Measurements from ENCODE around the gene PATL2.

PATL2 gene

DNA sequence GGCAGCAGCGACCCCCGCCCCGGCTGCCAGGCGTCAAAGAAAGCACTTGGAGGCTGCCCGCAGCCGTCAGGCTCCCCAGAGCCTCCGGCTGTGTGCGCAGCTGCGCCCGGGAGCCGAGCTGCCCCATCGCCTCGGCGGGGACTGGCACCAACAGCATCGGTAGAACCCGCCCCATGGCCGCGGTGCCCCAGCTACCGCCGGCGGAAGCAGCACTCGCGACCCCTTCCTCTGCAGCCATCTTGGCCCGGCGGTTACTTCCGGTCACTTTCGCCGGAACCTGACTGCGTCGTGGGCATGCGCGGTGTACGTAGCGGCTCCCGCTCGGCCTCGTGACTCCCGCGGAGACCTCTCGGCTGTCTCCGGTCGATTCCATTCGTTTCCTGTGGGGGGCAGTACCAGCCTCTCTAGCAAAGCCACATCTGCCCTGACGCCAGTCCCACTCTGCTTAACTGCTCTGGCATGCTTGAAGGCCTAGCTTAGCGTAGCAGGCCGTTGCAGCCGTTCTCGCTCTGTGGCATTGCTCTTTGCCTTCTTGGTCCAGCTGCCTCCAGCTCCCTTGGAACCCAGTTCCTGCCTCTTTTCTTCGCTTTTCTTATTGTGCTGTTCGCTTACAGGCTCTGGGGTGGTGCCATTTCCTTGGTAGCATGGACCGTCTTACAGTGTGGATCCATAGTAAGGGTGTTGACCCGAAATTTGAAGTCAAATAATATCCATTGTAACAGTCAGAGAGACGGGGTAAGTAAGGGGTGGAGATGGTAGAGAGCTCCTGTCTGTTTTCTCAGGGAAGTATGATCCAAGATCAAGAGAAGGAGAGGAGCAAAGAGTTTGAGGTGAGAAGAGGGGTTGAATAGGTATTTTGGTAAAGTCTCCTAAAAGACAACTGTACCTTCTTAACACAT lies 47.5 kb downstream of the PATL2 start, which contains the start of gene SPG11:
SPG11 (minus strand) TSS at position 253 of the 899 bp plus-strand sequence; CDS start at position 238, 15 bp downstream.
- peak; percentile 99 for DNase-seq (ENCODE audit: low read depth)
- H3K4me3 ChIP-seq (ENCODE audit: low read depth, low read length), result peak within 1 kb of the TSS; percentile 91
- TF ChIP-seq, protein P1, sequence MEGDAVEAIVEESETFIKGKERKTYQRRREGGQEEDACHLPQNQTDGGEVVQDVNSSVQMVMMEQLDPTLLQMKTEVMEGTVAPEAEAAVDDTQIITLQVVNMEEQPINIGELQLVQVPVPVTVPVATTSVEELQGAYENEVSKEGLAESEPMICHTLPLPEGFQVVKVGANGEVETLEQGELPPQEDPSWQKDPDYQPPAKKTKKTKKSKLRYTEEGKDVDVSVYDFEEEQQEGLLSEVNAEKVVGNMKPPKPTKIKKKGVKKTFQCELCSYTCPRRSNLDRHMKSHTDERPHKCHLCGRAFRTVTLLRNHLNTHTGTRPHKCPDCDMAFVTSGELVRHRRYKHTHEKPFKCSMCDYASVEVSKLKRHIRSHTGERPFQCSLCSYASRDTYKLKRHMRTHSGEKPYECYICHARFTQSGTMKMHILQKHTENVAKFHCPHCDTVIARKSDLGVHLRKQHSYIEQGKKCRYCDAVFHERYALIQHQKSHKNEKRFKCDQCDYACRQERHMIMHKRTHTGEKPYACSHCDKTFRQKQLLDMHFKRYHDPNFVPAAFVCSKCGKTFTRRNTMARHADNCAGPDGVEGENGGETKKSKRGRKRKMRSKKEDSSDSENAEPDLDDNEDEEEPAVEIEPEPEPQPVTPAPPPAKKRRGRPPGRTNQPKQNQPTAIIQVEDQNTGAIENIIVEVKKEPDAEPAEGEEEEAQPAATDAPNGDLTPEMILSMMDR (IDR thresholded peaks at IDR 0.05; ENCODE audit: insufficient read depth, low read depth, low read length, missing control alignments), result peak; percentile 90

DNA sequence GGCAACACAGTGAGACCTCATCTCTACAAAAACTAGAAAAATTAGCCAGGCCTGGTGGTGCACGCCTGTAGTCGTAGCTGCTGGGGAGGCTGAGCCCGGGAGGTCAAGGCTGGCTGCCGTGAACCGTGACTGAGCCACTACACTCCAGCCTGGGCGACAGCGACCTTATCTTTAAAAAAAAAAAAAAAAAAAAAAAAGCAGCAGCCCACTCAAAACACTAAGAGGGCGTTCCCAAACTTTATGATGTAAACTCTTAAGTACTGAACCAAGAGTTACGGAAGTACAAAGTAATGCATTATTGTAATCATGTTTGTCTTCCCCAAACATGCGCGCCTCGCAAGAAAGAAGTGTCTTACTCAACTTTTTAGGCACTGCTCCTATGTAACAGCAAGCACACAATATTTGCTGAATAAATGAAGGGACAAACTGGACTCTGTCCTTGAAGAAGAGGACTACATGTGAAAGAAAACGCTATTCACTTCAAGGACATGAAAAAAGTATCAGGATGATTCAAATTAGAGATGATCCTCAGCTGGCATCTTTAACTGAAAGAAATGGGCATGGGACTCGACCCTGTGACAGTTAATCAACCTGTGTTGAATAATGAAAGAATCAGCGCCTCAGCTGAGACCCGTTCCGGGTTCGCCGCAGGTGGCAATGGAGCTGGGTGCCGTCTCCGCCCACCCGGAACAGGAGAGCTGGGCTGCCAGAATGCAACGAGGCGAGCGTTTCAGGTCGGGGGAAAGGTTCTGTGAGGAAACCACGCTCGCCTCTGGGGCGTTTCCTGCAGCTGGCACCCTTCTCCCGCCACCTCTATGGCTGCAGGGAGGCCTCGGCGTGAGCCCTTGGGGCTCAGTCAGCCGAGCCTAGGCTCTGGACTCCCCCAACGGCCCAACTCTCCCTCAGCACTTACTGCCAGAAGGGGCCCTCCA lies 48.4 kb downstream of the PATL2 start:
- peak; percentile 94 for DNase-seq (ENCODE audit: low read depth)
- peak overlapping the region; percentile 91 for H3K4me3 ChIP-seq (ENCODE audit: low read depth, low read length)
- TF ChIP-seq, protein P1 (IDR thresholded peaks at IDR 0.05; ENCODE audit: insufficient read depth, low read depth, low read length, missing control alignments), result no peak

DNA sequence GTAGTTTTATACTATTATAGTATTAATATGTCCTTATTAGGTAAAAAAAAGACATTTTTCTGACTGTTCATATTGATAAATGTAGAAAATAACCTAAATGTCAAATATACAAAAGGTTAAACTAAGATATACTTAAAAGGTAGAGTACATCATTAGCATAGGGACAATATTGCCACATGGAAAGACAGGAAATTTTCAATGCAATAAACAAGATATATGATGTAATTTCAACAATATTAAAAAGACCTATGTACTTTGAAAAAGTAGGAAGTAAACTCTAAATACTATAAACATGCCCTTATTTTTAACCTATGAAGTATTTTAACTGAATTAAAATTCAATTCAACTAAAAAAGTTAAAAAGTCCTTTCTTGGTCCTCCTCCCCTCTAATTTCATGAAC lies 49.5 kb downstream of the PATL2 start:
- DNase-seq (ENCODE audit: low read depth), result no peak
- TF ChIP-seq, protein P1 (IDR thresholded peaks at IDR 0.05; ENCODE audit: insufficient read depth, low read depth, low read length, missing control alignments), result no peak
- peak overlapping the region; percentile 91 for H3K4me3 ChIP-seq (ENCODE audit: low read depth, low read length)

DNA sequence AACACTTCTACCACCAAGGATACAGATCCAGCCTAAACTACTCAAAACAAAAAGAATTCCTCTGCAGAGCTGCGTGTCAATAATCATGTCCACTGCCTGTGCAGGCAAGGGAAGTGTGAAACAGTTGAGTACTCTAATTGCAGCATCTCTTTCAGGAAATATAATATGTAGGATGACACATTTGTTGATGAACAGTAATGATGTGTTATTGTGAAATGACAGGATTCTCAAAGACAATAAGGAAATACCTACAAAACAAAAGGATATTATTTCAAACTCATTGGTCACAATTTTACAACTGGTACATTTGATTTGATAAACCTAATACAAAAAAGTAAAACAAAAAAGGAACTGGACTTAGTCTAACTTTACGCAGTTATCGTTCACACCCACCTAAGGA lies 52.1 kb downstream of the PATL2 start:
- TF ChIP-seq, protein P1 (IDR thresholded peaks at IDR 0.05; ENCODE audit: insufficient read depth, low read depth, low read length, missing control alignments), result no peak
- DNase-seq (ENCODE audit: low read depth), result no peak
- H3K4me3 ChIP-seq (ENCODE audit: low read depth, low read length), result no peak overlapping the region

DNA sequence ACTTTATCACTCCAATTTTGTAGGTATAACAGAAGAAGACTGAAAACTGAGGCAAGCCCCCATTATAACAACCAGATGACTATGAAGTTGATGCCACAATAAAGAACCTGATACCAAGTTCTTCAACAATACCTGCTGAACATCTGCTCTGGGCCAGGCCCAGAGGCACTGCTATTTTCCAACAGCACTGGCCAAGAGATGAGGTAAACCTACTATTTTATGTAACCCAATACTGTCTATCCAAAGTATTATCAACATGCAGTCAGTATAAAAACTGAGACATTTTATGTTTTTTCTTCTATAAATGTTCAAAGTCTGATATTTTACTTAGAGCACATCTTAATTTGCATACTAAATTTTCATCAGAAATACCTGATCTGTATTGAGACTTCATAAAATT lies 53.7 kb downstream of the PATL2 start:
- TF ChIP-seq, protein P1 (IDR thresholded peaks at IDR 0.05; ENCODE audit: insufficient read depth, low read depth, low read length, missing control alignments), result no peak
- H3K4me3 ChIP-seq (ENCODE audit: low read depth, low read length), result no peak overlapping the region
- no peak for DNase-seq (ENCODE audit: low read depth)

DNA sequence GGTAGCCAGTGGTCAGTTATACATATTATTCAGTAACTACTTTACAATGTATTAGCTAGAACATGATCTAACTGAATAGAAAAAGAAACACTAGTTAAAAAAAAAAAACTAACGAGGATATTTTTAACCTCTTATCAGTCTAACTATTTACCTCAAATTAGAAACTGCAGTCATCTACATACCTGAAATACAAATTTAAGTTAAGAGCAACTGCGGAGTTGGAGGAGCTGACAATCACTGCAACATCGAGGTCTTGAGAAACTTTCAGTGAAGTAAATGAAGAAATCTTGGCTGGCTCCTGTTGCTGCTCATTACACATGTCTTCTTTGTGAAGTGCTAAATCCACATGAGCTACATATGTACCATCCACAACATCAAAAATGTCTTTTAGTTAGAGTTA lies 54.2 kb downstream of the PATL2 start:
- TF ChIP-seq, protein P1 (IDR thresholded peaks at IDR 0.05; ENCODE audit: insufficient read depth, low read depth, low read length, missing control alignments), result no peak
- no peak for DNase-seq (ENCODE audit: low read depth)
- no peak overlapping the region for H3K4me3 ChIP-seq (ENCODE audit: low read depth, low read length)
